ENCODE measurements around the gene ACAA2.

The ACAA2 gene

GRCh38 chr18:49768051-49768391 is 45.3 kb downstream of the ACAA2 start:
- DNase-seq, result peak in 13 of 56 donors; percentile 2 to 51 (median 8)

GRCh38 chr18:49767111-49768050 is 46.0 kb downstream of the ACAA2 start:
- no peak for DNase-seq

- no peak for DNase-seq
Measured at GRCh38 chr18:49766646-49767045, 46.7 kb downstream of the ACAA2 start.

GRCh38 chr18:49764032-49764431 is 49.3 kb downstream of the ACAA2 start:
- DNase-seq, result no peak

- no peak for DNase-seq
Measured at GRCh38 chr18:49763590-49763989, 49.7 kb downstream of the ACAA2 start.

- DNase-seq, result no peak
Measured at GRCh38 chr18:49762191-49763077, 50.9 kb downstream of the ACAA2 start.

GRCh38 chr18:49761771-49762170 is 51.6 kb downstream of the ACAA2 start:
- no peak for DNase-seq

GRCh38 chr18:49758263-49758610 is 55.1 kb downstream of the ACAA2 start:
- DNase-seq, result no peak

- no peak for DNase-seq
Measured at GRCh38 chr18:49757513-49758262, 55.6 kb downstream of the ACAA2 start.

GRCh38 chr18:49756671-49757362 is 56.5 kb downstream of the ACAA2 start:
- DNase-seq, result no peak

GRCh38 chr18:49756135-49756534 is 57.2 kb downstream of the ACAA2 start:
- DNase-seq, result no peak

GRCh38 chr18:49755489-49755888 is 57.8 kb downstream of the ACAA2 start:
- no peak for DNase-seq

- DNase-seq, result no peak
Measured at GRCh38 chr18:49754866-49755265, 58.5 kb downstream of the ACAA2 start.

- no peak for DNase-seq
Measured at GRCh38 chr18:49753643-49754042, 59.7 kb downstream of the ACAA2 start.

- DNase-seq, result no peak
Measured at GRCh38 chr18:49752095-49752457, 61.3 kb downstream of the ACAA2 start.

GRCh38 chr18:49751427-49752094 is 61.8 kb downstream of the ACAA2 start:
- no peak for DNase-seq

- no peak for DNase-seq
Measured at GRCh38 chr18:49749563-49749962, 63.8 kb downstream of the ACAA2 start.

GRCh38 chr18:49747876-49748275 is 65.5 kb downstream of the ACAA2 start:
- DNase-seq, result no peak

- DNase-seq, result no peak
Measured at GRCh38 chr18:49745045-49746014, 68.0 kb downstream of the ACAA2 start.

Data from nucleus accumbens (tissue), 56 donors.